Calu3 (cell line): ENCODE data around the gene SETX. TPM values are rescaled to one million over a fixed set of nuclear protein-coding genes. Genes with fewer than 3 reads are reported as not detected.

Source experiments
- BruUV-seq: library from RNA; stranded (reverse); fragments of 400-500 nt; replicated peaks from 2 replicates; lab custom pipeline; 2021; lab: Mats Ljungman, UMichigan
- CTCF ChIA-PET: fragments of 300-600 bp; sonication (Branson Sonifier 250); formaldehyde crosslinking; loops from one replicate; lab custom pipeline; 2022; ENCODE audit warnings: antibody characterized with exemption; lab: Charles Lee
- DNase-seq: peaks from one replicate; pipeline ENCODE4 v3.0.0; 2022
- H3K27ac Mint-ChIP-seq: one replicate; pipeline ENCODE4 v1.8.0; 2022; ENCODE audit warnings: mixed read lengths; ENCODE audit not compliant: unreplicated experiment
- H3K27me3 Mint-ChIP-seq: one replicate; pipeline ENCODE4 v1.8.0; 2022; ENCODE audit warnings: mixed read lengths; ENCODE audit not compliant: unreplicated experiment
- H3K36me3 Mint-ChIP-seq: one replicate; pipeline ENCODE4 v1.8.0; 2022; ENCODE audit warnings: mild to moderate bottlenecking, moderate library complexity, mixed read lengths; ENCODE audit not compliant: insufficient read depth, unreplicated experiment
- H3K4me1 Mint-ChIP-seq: one replicate; pipeline ENCODE4 v1.8.0; 2022; ENCODE audit warnings: mild to moderate bottlenecking, low read depth, mixed read lengths; ENCODE audit not compliant: unreplicated experiment
- H3K4me3 Mint-ChIP-seq: one replicate; pipeline ENCODE4 v1.8.0; 2022; ENCODE audit warnings: mild to moderate bottlenecking, low read depth, moderate library complexity, mixed read lengths; ENCODE audit not compliant: unreplicated experiment
- H3K9me3 Mint-ChIP-seq: one replicate; pipeline ENCODE4 v1.8.0; 2022; ENCODE audit warnings: low read depth, mixed read lengths; ENCODE audit not compliant: unreplicated experiment
- CTCF ChIP-seq: fragments of 200-600 bp; IDR thresholded peaks from one replicate; pipeline ENCODE4 v1.8.0; 2022; ENCODE audit warnings: antibody characterized with exemption; ENCODE audit not compliant: unreplicated experiment
- intact Hi-C: fragments of 100-400 bp; cut with micrococcal nuclease; formaldehyde crosslinking; loops from one replicate; pipeline ENCODE4 v1.10.0; 2022; ENCODE audit not compliant: unreplicated experiment
- total RNA-seq: library from RNA; stranded (reverse); gene quantifications from 2 replicates; pipeline ENCODE4 v1.2.3, GENCODE V29; 2022

SETX gene
- total RNA-seq, 1 experiment from 2014 or later, result 24.2 TPM

GRCh38 chr9:132216861-132217619, 137.7 kb downstream of the SETX start:
- no peak for TF ChIP-seq CTCF
- Mint-ChIP-seq H3K9me3 (no peaks in the 10 kb centered on the region), H3K27ac (no peak overlapping the region), H3K4me3 (no peak overlapping the region), H3K27me3 (peaks cover 90% of the 10 kb centered on the region), H3K4me1 (no peaks in the 10 kb centered on the region), H3K36me3 (no peaks in the 10 kb centered on the region)
- no TSS peak for BruUV-seq
- no peak for DNase-seq
- intact Hi-C loops, result no loop called here
- CTCF ChIA-PET, result no interaction called here

- peak; percentile 37 for DNase-seq
- Mint-ChIP-seq H3K27ac (no peak overlapping the region), H3K9me3 (no peaks in the 10 kb centered on the region), H3K36me3 (no peaks in the 10 kb centered on the region), H3K27me3 (peaks cover 91% of the 10 kb centered on the region), H3K4me3 (no peak overlapping the region), H3K4me1 (no peaks in the 10 kb centered on the region)
- intact Hi-C loops, result no loop called here
- CTCF ChIA-PET, result no interaction called here
- BruUV-seq, result no TSS peak
- TF ChIP-seq CTCF, result no peak
Measured at GRCh38 chr9:132214027-132214622, 140.7 kb downstream of the SETX start.

GRCh38 chr9:132211570-132211969, 143.2 kb downstream of the SETX start:
- intact Hi-C loops, result no loop called here
- BruUV-seq, result no TSS peak
- Mint-ChIP-seq H3K27me3 (peaks cover 90% of the 10 kb centered on the region), H3K4me3 (no peak overlapping the region), H3K27ac (no peak overlapping the region), H3K4me1 (no peaks in the 10 kb centered on the region), H3K36me3 (peaks cover 7% of the 10 kb centered on the region), H3K9me3 (no peaks in the 10 kb centered on the region)
- CTCF ChIA-PET, result no interaction called here
- DNase-seq, result no peak
- TF ChIP-seq CTCF, result no peak

Other genes starting within 250 kb of the SETX start
- gene NTNG2, start 192.9 kb downstream of the SETX start, total RNA-seq, result not detected in 2 replicates
- gene TTF1, start 51.9 kb upstream of the SETX start, total RNA-seq, result 9.7 and 10.5 TPM in 2 replicates
- not detected in 2 replicates for gene CFAP77, start 55.2 kb upstream of the SETX start, total RNA-seq
- gene BARHL1, start 227.6 kb upstream of the SETX start, total RNA-seq, result not detected in 2 replicates